GM18499 (cell line): ENCODE measurements around the gene GRHPR.
"Not testable (repeated sequence)": the region's sequence is repeated elsewhere in the genome, so short reads cannot be mapped to it uniquely, and the experiment has no call there.

ENCODE experiments used
- ATAC-seq: cut with Tn5 transposase; IDR thresholded peaks from one replicate; pipeline ENCODE4 v1.9.1; 2021; ENCODE audit warnings: moderate number of reproducible peaks; ENCODE audit not compliant: insufficient read depth, unreplicated experiment

The GRHPR gene

DNA sequence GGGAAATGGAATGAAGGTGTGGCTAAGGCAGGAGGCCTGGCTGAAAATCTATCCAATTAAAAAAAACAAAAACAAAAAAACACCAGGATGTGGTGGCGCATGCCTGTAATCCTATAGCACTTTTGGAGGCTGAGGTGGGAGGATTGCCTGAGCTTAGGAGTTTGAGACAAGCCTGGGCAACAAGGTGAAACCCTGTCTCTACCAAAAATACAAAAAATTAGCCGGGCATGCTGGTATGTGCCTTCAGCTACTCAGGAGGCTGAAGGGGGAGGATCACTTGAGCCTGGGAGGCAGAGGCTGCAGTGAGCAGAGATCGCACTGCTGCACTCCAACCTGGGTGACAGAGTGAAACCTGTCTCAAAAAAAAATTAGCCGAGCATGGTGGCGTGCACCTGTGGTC, 21.1 kb downstream of the GRHPR start:
- no peak for ATAC-seq

GRCh38 chr9:37444890-37445289, 22.4 kb downstream of the GRHPR start:
- ATAC-seq, result no peak

DNA sequence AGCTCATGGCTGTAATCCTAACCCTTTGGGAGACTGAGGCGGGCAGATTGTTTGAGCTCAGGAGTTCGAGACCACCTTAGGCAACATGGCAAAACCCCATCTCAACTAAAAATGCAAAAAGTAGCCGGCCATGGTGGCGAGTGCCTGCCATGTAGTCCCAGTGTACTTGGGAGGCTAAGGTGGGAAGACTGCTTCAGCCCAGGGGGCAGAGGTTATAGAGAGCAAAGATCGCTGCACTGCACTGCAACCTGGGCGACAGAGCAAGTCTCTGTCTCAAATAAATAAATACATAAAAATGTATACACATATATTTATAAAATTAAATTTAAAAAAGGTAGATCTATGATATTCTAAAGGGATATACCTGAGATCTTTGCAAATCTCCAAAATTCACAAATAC, 23.3 kb downstream of the GRHPR start:
- no peak for ATAC-seq

GRCh38 chr9:37446401-37446800, 23.9 kb downstream of the GRHPR start:
- ATAC-seq, result no peak

- ATAC-seq, result no peak
Measured at GRCh38 chr9:37447111-37447510, 24.6 kb downstream of the GRHPR start.

GRCh38 chr9:37449862-37450632, 27.6 kb downstream of the GRHPR start:
- ATAC-seq, result no peak

DNA sequence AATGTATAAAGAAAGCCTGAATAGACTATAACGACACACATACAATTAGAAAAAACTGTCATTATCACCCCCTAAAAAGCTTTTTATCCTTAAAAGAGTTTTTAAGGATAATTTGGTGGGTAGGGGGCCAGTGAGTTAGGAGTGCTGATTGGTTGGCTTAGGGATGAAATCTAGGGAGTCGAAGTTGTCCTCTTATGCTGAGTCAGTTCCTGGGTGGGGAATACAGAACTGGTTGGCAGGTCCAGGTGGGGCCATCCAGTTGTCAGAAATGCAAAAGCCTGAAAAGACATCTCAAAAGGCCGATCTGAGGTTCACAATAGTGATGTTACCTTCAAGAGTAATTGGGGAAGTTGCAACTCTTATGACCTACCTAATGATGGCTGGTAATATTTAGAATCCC, 29.1 kb downstream of the GRHPR start:
- no peak for ATAC-seq

DNA sequence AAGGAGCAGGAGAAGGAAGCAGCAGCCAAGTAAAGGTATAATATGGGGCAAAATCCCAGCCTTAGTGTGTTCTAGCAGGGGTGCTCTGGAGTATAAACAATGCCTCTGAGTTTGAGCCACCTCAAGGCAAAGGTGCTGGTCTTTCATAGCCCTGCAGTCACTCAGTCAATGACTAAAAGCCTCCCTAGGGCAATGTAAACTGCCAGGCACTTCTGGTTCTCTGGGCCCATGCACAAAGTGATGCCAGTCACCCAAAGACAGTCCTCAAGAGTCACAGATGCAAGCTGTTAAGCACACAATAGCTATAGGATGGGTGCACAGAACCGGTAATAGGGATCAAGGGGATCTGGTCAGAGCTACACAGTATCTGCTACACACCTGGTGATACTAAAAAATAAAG, 30.1 kb downstream of the GRHPR start:
- ATAC-seq, result no peak

- ATAC-seq, result no peak
Measured at GRCh38 chr9:37453827-37454226, 31.3 kb downstream of the GRHPR start.

- no peak for ATAC-seq
Measured at GRCh38 chr9:37454238-37454637, 31.7 kb downstream of the GRHPR start.

DNA sequence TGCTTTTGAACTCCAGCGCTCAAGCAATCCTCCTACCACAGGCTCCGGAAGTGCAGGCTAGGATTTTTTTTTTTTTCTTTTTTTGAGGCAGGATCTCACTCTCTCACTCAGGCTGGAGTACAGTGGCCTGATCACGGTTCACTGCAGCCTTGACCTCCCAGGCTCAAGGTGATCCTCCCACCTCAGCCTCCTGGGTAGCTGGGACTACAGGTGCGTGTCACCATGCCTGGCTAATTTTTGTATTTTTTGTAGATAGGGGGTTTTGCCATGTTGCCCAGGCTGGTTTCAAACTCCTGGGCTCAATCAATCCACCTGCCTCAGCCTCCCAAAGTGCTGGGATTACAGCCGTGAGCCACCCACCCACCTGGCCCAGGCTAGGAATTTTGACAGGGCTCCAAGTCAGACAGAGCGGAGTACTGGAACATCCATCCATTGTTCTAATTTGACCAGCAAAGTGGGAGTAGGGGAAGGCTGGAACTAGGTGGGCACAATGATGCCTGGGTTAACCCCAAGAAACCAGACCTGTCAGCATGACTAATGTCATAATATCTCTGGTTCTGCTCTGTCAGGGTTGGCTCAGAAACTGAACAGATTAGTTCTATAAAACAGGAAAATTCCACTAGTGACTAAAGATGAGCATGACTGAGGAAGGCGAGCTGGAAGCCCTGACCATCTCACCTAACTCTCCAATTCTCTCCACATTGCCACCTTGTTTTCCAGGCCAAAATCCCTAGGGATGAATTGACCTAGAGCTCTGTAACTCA, 33.6 kb downstream of the GRHPR start:
- no peak for ATAC-seq

DNA sequence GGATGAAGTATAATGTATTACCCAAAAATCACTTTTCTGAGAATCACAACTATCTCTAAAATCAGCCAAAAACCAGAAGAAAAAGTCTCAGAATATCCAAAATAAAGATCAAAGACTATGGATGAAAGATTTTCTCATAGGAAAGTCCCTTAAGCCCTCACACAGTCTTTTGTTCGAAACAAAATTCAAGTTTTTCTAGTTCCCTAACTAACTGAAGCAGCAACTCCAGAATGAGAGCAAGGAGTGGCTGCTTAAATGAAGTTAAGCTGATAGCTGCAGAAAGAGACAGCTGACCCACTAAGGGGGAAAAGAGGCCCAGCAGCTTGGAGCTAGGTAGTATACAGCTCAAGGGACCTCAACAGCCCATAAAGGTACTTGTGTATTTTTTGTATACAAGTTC, 34.3 kb downstream of the GRHPR start:
- no peak for ATAC-seq

- no peak for ATAC-seq
Measured at GRCh38 chr9:37464006-37464405, 41.5 kb downstream of the GRHPR start.

- ATAC-seq, result peak; percentile 21
Measured at GRCh38 chr9:37464426-37465248, 42.1 kb downstream of the GRHPR start.

DNA sequence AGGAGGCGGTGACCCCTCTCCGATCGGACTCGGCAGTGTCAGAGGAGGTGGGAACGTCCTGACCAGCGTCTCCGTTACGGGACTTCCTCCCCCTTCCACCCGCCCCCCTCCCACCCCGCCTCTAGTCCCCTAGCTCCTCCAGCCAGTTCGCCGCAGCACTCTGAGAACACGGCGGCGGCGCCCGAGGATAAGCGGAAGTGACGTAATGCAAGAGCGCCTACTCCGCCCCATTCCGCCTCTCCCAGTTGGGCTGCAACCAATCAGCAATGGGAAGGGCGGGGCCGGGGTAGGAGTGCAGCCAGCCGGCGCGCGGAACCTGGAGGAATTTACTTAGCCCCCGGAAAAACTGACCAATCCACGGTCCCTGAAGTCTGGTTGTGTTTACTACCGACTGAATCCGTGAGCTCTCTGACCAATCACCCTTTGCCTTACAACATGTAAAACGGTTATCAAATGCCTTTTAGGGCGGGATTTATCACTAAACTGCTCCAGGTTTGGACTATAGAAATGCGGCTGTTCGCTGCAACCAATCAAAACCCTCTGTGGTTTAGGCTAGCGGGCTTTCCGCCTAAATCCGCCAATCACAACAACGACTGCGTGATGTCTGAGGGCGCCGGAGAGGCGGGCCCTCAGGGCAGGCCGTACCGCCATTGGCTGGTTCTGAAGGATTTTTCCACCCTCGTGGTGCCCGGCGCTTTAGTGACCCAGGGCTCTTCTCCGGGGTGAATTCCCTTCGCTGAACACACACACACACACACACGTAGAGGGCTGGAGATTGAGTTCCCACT, 42.9 kb downstream of the GRHPR start, which contains the start of gene ZBTB5:
Gene ZBTB5 (minus strand): TSS at position 202 of the 788 bp plus-strand sequence. CDS start 22,899 bp downstream, outside the sequence.
- ATAC-seq, result peak; percentile 76

- peak; percentile 2 for ATAC-seq
Measured at GRCh38 chr9:37466037-37466709, 43.7 kb downstream of the GRHPR start.

GRCh38 chr9:37467530-37467929, 45.0 kb downstream of the GRHPR start:
- not testable (repeated sequence) for ATAC-seq

GRCh38 chr9:37468620-37469019, 46.1 kb downstream of the GRHPR start:
- no peak for ATAC-seq

DNA sequence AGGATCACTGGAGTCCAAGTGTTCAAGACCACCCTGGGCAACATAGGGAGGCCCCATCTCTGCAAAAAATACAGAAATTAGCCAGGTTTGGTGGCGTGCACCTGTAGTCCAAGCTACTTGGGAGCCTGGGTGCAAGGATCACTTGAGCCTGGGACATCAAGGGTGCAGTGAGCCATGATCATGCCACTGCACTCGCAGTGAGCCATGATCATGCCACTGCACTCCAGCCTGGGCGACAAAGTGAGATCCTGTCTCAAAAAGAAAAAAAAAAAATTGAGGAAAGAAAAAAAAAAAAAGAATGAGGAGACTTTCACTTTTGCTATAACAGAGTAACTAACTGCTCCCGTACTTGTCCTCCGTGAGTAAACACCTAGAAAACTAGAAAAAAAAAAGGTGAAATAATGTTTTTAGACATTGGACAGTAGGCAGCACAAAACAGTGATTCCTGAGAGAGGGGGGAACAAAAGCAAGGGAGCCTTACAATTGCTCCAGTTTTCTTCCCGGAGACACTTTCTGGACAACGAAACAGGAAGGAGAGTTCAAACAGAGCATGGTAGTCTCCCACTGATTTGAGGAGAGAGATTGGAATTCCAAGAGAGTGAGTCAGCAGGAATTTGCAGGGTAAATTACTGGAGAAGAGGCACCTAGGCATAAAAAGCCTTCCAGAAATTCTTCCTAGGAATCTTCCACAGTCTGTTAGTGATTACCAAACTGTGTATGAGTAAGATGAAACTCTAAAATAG, 49.6 kb downstream of the GRHPR start:
- ATAC-seq, result no peak
